Suprapubic skin (tissue), 3 donors: ENCODE data around the gene GRPEL1.

Source experiments
- CTCF ChIP-seq, 2 donors: fragments of 200-600 bp in 1 of 2; fragments of 450-650 bp in 1 of 2; sonication (generic) in 1 of 2; IDR thresholded peaks; one replicate each; pipeline ENCODE4 v1.5.1; 2016 to 2019; ENCODE audit warnings: antibody characterized with exemption in 2 of 2, mild to moderate bottlenecking in 1 of 2, moderate library complexity in 1 of 2
- EP300 ChIP-seq: sonication (generic); formaldehyde crosslinking; IDR thresholded peaks from one replicate; pipeline ENCODE4 v1.6.1; 2017; ENCODE audit warnings: antibody characterized with exemption

GRCh38 chr4:7112656-7113055, 44.8 kb upstream of the GRPEL1 start:
- TF ChIP-seq CTCF (IDR thresholded peaks at IDR 0.05) (no peak), EP300 (no peak)
